DND-41 (cell line): ENCODE measurements around the gene ATP5PO.

Experiments
- ATAC-seq: fragments of 200-7000 bp; cut with Tn5 transposase; 3 replicates; pipeline ENCODE4 v1.9.1; 2021; ENCODE audit warnings: low read depth; ENCODE audit not compliant: insufficient read depth
- DNase-seq: peaks from one replicate; pipeline ENCODE4 v3.0.0-alpha.2; 2020
- H2AFZ ChIP-seq: 2 replicates; pipeline ENCODE4 v1.6.0; 2012; ENCODE audit warnings: low read depth, low read length
- H3K27ac ChIP-seq: 2 replicates; pipeline ENCODE4 v1.5.1; 2012; ENCODE audit warnings: low read length, inconsistent platforms
- H3K27me3 ChIP-seq: fragments of 200-600 bp; sonication (generic); 2 replicates; pipeline ENCODE4 v1.6.0; 2012; ENCODE audit warnings: low read length, mild to moderate bottlenecking, inconsistent platforms; ENCODE audit not compliant: insufficient read depth, poor library complexity
- H3K36me3 ChIP-seq: 2 replicates; pipeline ENCODE4 v1.5.1; 2012; ENCODE audit warnings: low read length, inconsistent platforms; ENCODE audit not compliant: insufficient read depth
- H3K4me1 ChIP-seq: 2 replicates; pipeline ENCODE4 v1.5.1; 2012; ENCODE audit warnings: mild to moderate bottlenecking, low read length; ENCODE audit not compliant: insufficient read depth
- H3K4me2 ChIP-seq: 2 replicates; pipeline ENCODE4 v1.6.0; 2012; ENCODE audit warnings: mild to moderate bottlenecking, moderate library complexity, low read length, inconsistent platforms; ENCODE audit not compliant: insufficient read depth
- H3K4me3 ChIP-seq, 2 experiments: fragments of 200-600 bp in 1 of 2; shearing (Covaris generic) in 1 of 2; 2 replicates each; pipeline ENCODE4 v1.5.1; 2012 to 2016; ENCODE audit warnings: inconsistent platforms in 2 of 2, low read length in 2 of 2, mild to moderate bottlenecking in 2 of 2, low read depth in 1 of 2, moderate library complexity in 1 of 2
- H3K79me2 ChIP-seq: 2 replicates; pipeline ENCODE4 v1.6.0; 2012; ENCODE audit warnings: low read length, inconsistent platforms; ENCODE audit not compliant: insufficient read depth
- H3K9ac ChIP-seq: 2 replicates; pipeline ENCODE4 v1.6.0; 2012; ENCODE audit warnings: low read depth, mild to moderate bottlenecking, inconsistent platforms, low read length, moderate library complexity
- H3K9me3 ChIP-seq: 2 replicates; pipeline ENCODE4 v1.5.1; 2012; ENCODE audit warnings: low read length, moderate library complexity, mild to moderate bottlenecking, inconsistent platforms; ENCODE audit not compliant: insufficient read depth, severe bottlenecking
- H4K20me1 ChIP-seq: 2 replicates; pipeline ENCODE4 v1.6.0; 2012; ENCODE audit warnings: low read length; ENCODE audit not compliant: insufficient read depth
- CTCF ChIP-seq: IDR thresholded peaks from 2 replicates; pipeline ENCODE4 v1.5.1; 2012; ENCODE audit warnings: borderline replicate concordance, low read length, moderate library complexity, mild to moderate bottlenecking; ENCODE audit not compliant: poor library complexity, severe bottlenecking; ENCODE audit errors: extremely low read depth
- EZH2 ChIP-seq: IDR thresholded peaks from 3 replicates; pipeline ENCODE4 v1.6.1; 2012; ENCODE audit warnings: borderline replicate concordance, low read depth, mild to moderate bottlenecking, moderate library complexity, low read length, inconsistent platforms; ENCODE audit not compliant: severe bottlenecking

Gene ATP5PO

GRCh38 chr21:33915368-33916199, at the start of gene ATP5PO:
Gene ATP5PO, minus strand, starts transcription at chr21:33915804. Its CDS starts 41 bp downstream, at chr21:33915763.
- H3K4me3 ChIP-seq: peak within 1 kb of the TSS; percentile 91 to 98
- peaks cover 30% of the 10 kb centered on the region for H3K4me1 ChIP-seq
- H2AFZ ChIP-seq: peak within 1 kb of the TSS; percentile 100
- peaks cover 43% of the 10 kb centered on the region for H3K36me3 ChIP-seq
- no peak for TF ChIP-seq EZH2
- no peak for TF ChIP-seq CTCF
- peak; percentile 98 for DNase-seq
- H3K9ac ChIP-seq: peak within 1 kb of the TSS; percentile 96
- H3K4me2 ChIP-seq: peak within 1 kb of the TSS; percentile 70
- no peaks in the 10 kb centered on the region for H4K20me1 ChIP-seq
- no peaks in the 10 kb centered on the region for H3K9me3 ChIP-seq
- H3K27me3 ChIP-seq: no peaks in the 10 kb centered on the region
- peaks cover 41% of the 10 kb centered on the region for H3K79me2 ChIP-seq
- peak; percentile 100 for ATAC-seq
- H3K27ac ChIP-seq: peak within 1 kb of the TSS; percentile 94

- H3K4me1 ChIP-seq: no peaks in the 10 kb centered on the region
- H3K4me3 ChIP-seq: no peak overlapping the region
- no peak overlapping the region for H3K9ac ChIP-seq
- peaks cover 58% of the 10 kb centered on the region for H3K36me3 ChIP-seq
- H3K79me2 ChIP-seq: peaks cover 47% of the 10 kb centered on the region
- DNase-seq: no peak
- H3K4me2 ChIP-seq: no peak overlapping the region
- H3K27me3 ChIP-seq: no peaks in the 10 kb centered on the region
- no peak overlapping the region for H2AFZ ChIP-seq
- no peaks in the 10 kb centered on the region for H4K20me1 ChIP-seq
- ATAC-seq: no peak
- peaks cover 8% of the 10 kb centered on the region for H3K9me3 ChIP-seq
- no peak overlapping the region for H3K27ac ChIP-seq
- no peak for TF ChIP-seq EZH2
Measured at GRCh38 chr21:33964706-33965325, 49.2 kb upstream of the ATP5PO start.

- Histone ChIP-seq H3K9me3 (peaks cover 16% of the 10 kb centered on the region), H3K79me2 (peaks cover 52% of the 10 kb centered on the region), H4K20me1 (no peaks in the 10 kb centered on the region), H3K27ac (peak overlapping the region; percentile 11; the same call in 1 of the 2 replicates), H2AFZ (no peak overlapping the region), H3K36me3 (peaks cover 55% of the 10 kb centered on the region), H3K27me3 (no peaks in the 10 kb centered on the region), H3K4me3 (no peak overlapping the region), H3K9ac (no peak overlapping the region), H3K4me1 (no peaks in the 10 kb centered on the region), H3K4me2 (no peak overlapping the region)
- no peak for DNase-seq
- ATAC-seq: no peak
- no peak for TF ChIP-seq CTCF
- TF ChIP-seq EZH2: no peak
Measured at GRCh38 chr21:33963848-33964555, 48.4 kb upstream of the ATP5PO start.

GRCh38 chr21:33962290-33962689, 46.7 kb upstream of the ATP5PO start:
- no peak for ATAC-seq
- DNase-seq: no peak
- no peak for TF ChIP-seq EZH2
- TF ChIP-seq CTCF: no peak
- Histone ChIP-seq H4K20me1 (no peaks in the 10 kb centered on the region), H3K9me3 (peaks cover 19% of the 10 kb centered on the region), H3K27me3 (no peaks in the 10 kb centered on the region), H3K36me3 (peaks cover 57% of the 10 kb centered on the region), H3K9ac (no peak overlapping the region), H3K4me2 (no peak overlapping the region), H3K4me3 (no peak overlapping the region), H3K27ac (no peak overlapping the region), H3K79me2 (peaks cover 59% of the 10 kb centered on the region), H3K4me1 (no peaks in the 10 kb centered on the region), H2AFZ (no peak overlapping the region)
